H9 (cell line): ENCODE data around the gene EGFR. TPM values are rescaled to one million over a fixed set of nuclear protein-coding genes. Genes with fewer than 3 reads are reported as not detected.

ENCODE experiments used
- DNase-seq: peaks from one replicate; pipeline ENCODE4 v3.0.0-alpha.2; 2017
- H2AFZ ChIP-seq: one replicate; pipeline ENCODE4 v1.6.1; 2013; ENCODE audit warnings: mild to moderate bottlenecking, low read length, control low read depth, moderate library complexity
- H2AK5ac ChIP-seq: 2 replicates; pipeline ENCODE4 v1.6.1; 2013; ENCODE audit warnings: low read length, control low read depth, mixed read lengths; ENCODE audit not compliant: insufficient read length
- H2BK120ac ChIP-seq: one replicate; pipeline ENCODE4 v1.6.1; 2013; ENCODE audit warnings: low read depth, mild to moderate bottlenecking, low read length, control low read depth, inconsistent platforms; ENCODE audit not compliant: poor library complexity, severe bottlenecking
- H2BK12ac ChIP-seq: 2 replicates; pipeline ENCODE4 v1.6.1; 2013; ENCODE audit warnings: low read length, control low read depth, mixed read lengths, low read depth; ENCODE audit not compliant: insufficient read length
- H2BK15ac ChIP-seq: 2 replicates; pipeline ENCODE4 v1.6.1; 2013; ENCODE audit warnings: low read depth, low read length, control low read depth
- H2BK20ac ChIP-seq: one replicate; pipeline ENCODE4 v1.6.1; 2013; ENCODE audit warnings: low read depth, mild to moderate bottlenecking, low read length, control low read depth, inconsistent platforms; ENCODE audit not compliant: poor library complexity, severe bottlenecking
- H2BK5ac ChIP-seq: 2 replicates; pipeline ENCODE4 v1.6.1; 2013; ENCODE audit warnings: low read length, control low read depth, mixed read lengths; ENCODE audit not compliant: insufficient read length
- H3K14ac ChIP-seq: 2 replicates; pipeline ENCODE4 v1.6.1; 2013; ENCODE audit warnings: low read length, control low read depth; ENCODE audit not compliant: insufficient read depth
- H3K18ac ChIP-seq: 2 replicates; pipeline ENCODE4 v1.6.1; 2013; ENCODE audit warnings: low read depth, mild to moderate bottlenecking, mixed read lengths, low read length, control low read depth; ENCODE audit not compliant: insufficient read length
- H3K23ac ChIP-seq: 2 replicates; pipeline ENCODE4 v1.6.1; 2013; ENCODE audit warnings: low read length, control low read depth, mixed read lengths, low read depth; ENCODE audit not compliant: insufficient read length
- H3K23me2 ChIP-seq: 2 replicates; pipeline ENCODE4 v1.6.1; 2013; ENCODE audit warnings: low read depth, mild to moderate bottlenecking, mixed read lengths, low read length, control low read depth; ENCODE audit not compliant: insufficient read length, poor library complexity, severe bottlenecking
- H3K27ac ChIP-seq: 2 replicates; pipeline ENCODE4 v1.5.1; 2013; ENCODE audit warnings: low read length, control low read depth, mixed read lengths, low read depth; ENCODE audit not compliant: insufficient read length
- H3K27me3 ChIP-seq: 2 replicates; pipeline ENCODE4 v1.6.1; 2013; ENCODE audit warnings: low read length, control low read depth, inconsistent platforms; ENCODE audit not compliant: insufficient read depth
- H3K4ac ChIP-seq: 2 replicates; pipeline ENCODE4 v1.6.1; 2013; ENCODE audit warnings: low read depth, mild to moderate bottlenecking, control low read depth, inconsistent platforms, low read length, moderate library complexity
- H3K4me1 ChIP-seq: 2 replicates; pipeline ENCODE4 v1.6.1; 2013; ENCODE audit warnings: low read length, control low read depth, inconsistent platforms; ENCODE audit not compliant: insufficient read depth
- H3K4me2 ChIP-seq: 2 replicates; pipeline ENCODE4 v1.6.1; 2013; ENCODE audit warnings: low read length, control low read depth, mixed read lengths; ENCODE audit not compliant: insufficient read length, insufficient read depth
- H3K56ac ChIP-seq: 2 replicates; pipeline ENCODE4 v1.6.1; 2013; ENCODE audit warnings: low read depth, mild to moderate bottlenecking, mixed read lengths, low read length, control low read depth; ENCODE audit not compliant: insufficient read length
- H3K79me1 ChIP-seq: 2 replicates; pipeline ENCODE4 v1.6.1; 2013; ENCODE audit warnings: low read depth, mild to moderate bottlenecking, moderate library complexity, low read length, control low read depth, inconsistent platforms; ENCODE audit not compliant: insufficient read depth, poor library complexity, severe bottlenecking
- H3K79me2 ChIP-seq: 2 replicates; pipeline ENCODE4 v1.6.1; 2013; ENCODE audit warnings: low read length, control low read depth, inconsistent platforms; ENCODE audit not compliant: insufficient read depth
- H3K9ac ChIP-seq: 2 replicates; pipeline ENCODE4 v1.6.1; 2013; ENCODE audit warnings: low read length, control low read depth, mixed read lengths; ENCODE audit not compliant: insufficient read length; ENCODE audit errors: extremely low read depth
- H3K9me3 ChIP-seq: one replicate; pipeline ENCODE4 v1.6.1; 2013; ENCODE audit warnings: low read depth, low read length, inconsistent platforms; ENCODE audit not compliant: control insufficient read depth
- H3T11ph ChIP-seq: one replicate; pipeline ENCODE4 v1.6.1; 2013; ENCODE audit warnings: mild to moderate bottlenecking, low read length, control low read depth, inconsistent platforms
- H4K20me1 ChIP-seq: one replicate; pipeline ENCODE4 v1.6.1; 2013; ENCODE audit not compliant: control insufficient read depth, insufficient read length, insufficient read depth
- H4K5ac ChIP-seq: 2 replicates; pipeline ENCODE4 v1.6.1; 2013; ENCODE audit warnings: low read depth, mild to moderate bottlenecking, mixed read lengths, low read length, control low read depth; ENCODE audit not compliant: insufficient read length
- H4K8ac ChIP-seq: replicated peaks from 2 replicates; pipeline ENCODE4 v1.6.1; 2013; ENCODE audit warnings: low read length, control low read depth, mixed read lengths, low read depth; ENCODE audit not compliant: insufficient read length
- H4K91ac ChIP-seq: 2 replicates; pipeline ENCODE4 v1.6.1; 2013; ENCODE audit warnings: low read depth, mild to moderate bottlenecking, moderate library complexity, mixed read lengths, low read length, control low read depth; ENCODE audit not compliant: insufficient read length
- H3K27ac Mint-ChIP-seq, 3 experiments: 2 replicates in 2 of 3; 3 replicates in 1 of 3; pipeline ENCODE4 v1.8.0; 2020 to 2021; ENCODE audit warnings: mixed read lengths in 3 of 3, mild to moderate bottlenecking in 1 of 3, moderate library complexity in 1 of 3
- H3K27me3 Mint-ChIP-seq: 2 replicates; pipeline ENCODE4 v1.8.0; 2021; ENCODE audit warnings: low read depth, mild to moderate bottlenecking, moderate library complexity, mixed read lengths
- H3K36me3 Mint-ChIP-seq, 3 experiments: 2 replicates in 2 of 3; 3 replicates in 1 of 3; pipeline ENCODE4 v1.8.0; 2020 to 2021; ENCODE audit warnings: low read depth in 3 of 3, mixed read lengths in 3 of 3; ENCODE audit not compliant: insufficient read depth in 1 of 3
- H3K4me1 Mint-ChIP-seq, 2 experiments: 2 replicates each; pipeline ENCODE4 v1.8.0; 2020; ENCODE audit warnings: mixed read lengths in 2 of 2
- H3K4me3 Mint-ChIP-seq, 2 experiments: 2 replicates in 1 of 2; 3 replicates in 1 of 2; pipeline ENCODE4 v1.8.0; 2020 to 2021; ENCODE audit warnings: mild to moderate bottlenecking in 2 of 2, mixed read lengths in 2 of 2, moderate library complexity in 1 of 2
- H3K9me3 Mint-ChIP-seq, 2 experiments: 2 replicates in 1 of 2; 3 replicates in 1 of 2; pipeline ENCODE4 v1.8.0; 2020; ENCODE audit warnings: mild to moderate bottlenecking in 2 of 2, mixed read lengths in 2 of 2, moderate library complexity in 1 of 2
- WGBS: extraction: QIAGEN DNeasy Blood & Tissue Kit; methylation state at CpG from one replicate; pipeline ENCODE4 v1.1.7; 2013; ENCODE audit warnings: missing lambda C conversion rate, low lambda C conversion rate, mixed read lengths; ENCODE audit not compliant: insufficient read length; ENCODE audit errors: extremely low coverage; 5-methylcytosine and 5-hydroxymethylcytosine counted together
- total RNA-seq: library from RNA; stranded (reverse); gene quantifications from 2 replicates; pipeline ENCODE4 v1.2.1, GENCODE V29; 2021
- TF ChIP-seq, protein P1 (sequence below): fragments of 200-600 bp; sonication (generic); conservative IDR thresholded peaks from 3 replicates; pipeline ENCODE4 v1.8.0; 2021; ENCODE audit warnings: antibody characterized with exemption, mild to moderate bottlenecking

EGFR gene
- total RNA-seq, 1 experiment from 2014 or later: 3.3 TPM

- no peak overlapping the region for H3K4me3 Mint-ChIP-seq
- Histone ChIP-seq H4K91ac (no peak overlapping the region), H2BK15ac (no peak overlapping the region), H2AK5ac (no peak overlapping the region), H3K4me1 (no peaks in the 10 kb centered on the region; the same call in 1 of the 2 replicates), H4K5ac (no peak overlapping the region), H2BK12ac (no peak overlapping the region), H2BK5ac (no peak overlapping the region), H2BK20ac (no peak overlapping the region), H3K9ac (no peak overlapping the region), H3K14ac (no peak overlapping the region), H3K27me3 (no peaks in the 10 kb centered on the region; the same call in 1 of the 2 replicates), H2AFZ (no peak overlapping the region), H3K4ac (no peak overlapping the region), H3K18ac (no peak overlapping the region), H3T11ph (no peak overlapping the region), H4K20me1 (no peaks in the 10 kb centered on the region), H3K4me2 (no peak overlapping the region), H3K23ac (no peak overlapping the region), H3K27ac (no peak overlapping the region), H4K8ac (no peak overlapping the region), H3K56ac (no peak overlapping the region), H3K9me3 (no peaks in the 10 kb centered on the region), H3K79me1 (no peaks in the 10 kb centered on the region), H2BK120ac (no peak overlapping the region), H3K79me2 (no peaks in the 10 kb centered on the region), H3K23me2 (no peaks in the 10 kb centered on the region)
- peaks cover 11% of the 10 kb centered on the region in 2 experiments for H3K4me1 Mint-ChIP-seq
- DNase-seq: no peak
- H3K36me3 Mint-ChIP-seq: no peaks in the 10 kb centered on the region
- no peaks in the 10 kb centered on the region for H3K9me3 Mint-ChIP-seq
- no CpG with 5 or more reads among the region's 10 CpGs for WGBS
- peaks cover 2% of the 10 kb centered on the region; the same call in 1 of the 2 replicates for H3K27me3 Mint-ChIP-seq
- TF ChIP-seq, protein P1, sequence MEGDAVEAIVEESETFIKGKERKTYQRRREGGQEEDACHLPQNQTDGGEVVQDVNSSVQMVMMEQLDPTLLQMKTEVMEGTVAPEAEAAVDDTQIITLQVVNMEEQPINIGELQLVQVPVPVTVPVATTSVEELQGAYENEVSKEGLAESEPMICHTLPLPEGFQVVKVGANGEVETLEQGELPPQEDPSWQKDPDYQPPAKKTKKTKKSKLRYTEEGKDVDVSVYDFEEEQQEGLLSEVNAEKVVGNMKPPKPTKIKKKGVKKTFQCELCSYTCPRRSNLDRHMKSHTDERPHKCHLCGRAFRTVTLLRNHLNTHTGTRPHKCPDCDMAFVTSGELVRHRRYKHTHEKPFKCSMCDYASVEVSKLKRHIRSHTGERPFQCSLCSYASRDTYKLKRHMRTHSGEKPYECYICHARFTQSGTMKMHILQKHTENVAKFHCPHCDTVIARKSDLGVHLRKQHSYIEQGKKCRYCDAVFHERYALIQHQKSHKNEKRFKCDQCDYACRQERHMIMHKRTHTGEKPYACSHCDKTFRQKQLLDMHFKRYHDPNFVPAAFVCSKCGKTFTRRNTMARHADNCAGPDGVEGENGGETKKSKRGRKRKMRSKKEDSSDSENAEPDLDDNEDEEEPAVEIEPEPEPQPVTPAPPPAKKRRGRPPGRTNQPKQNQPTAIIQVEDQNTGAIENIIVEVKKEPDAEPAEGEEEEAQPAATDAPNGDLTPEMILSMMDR: no peak
- no peak overlapping the region; a peak in 1 of 7 replicates for H3K27ac Mint-ChIP-seq
Observed at GRCh38 chr7:55154096-55154495, 135.3 kb downstream of the EGFR start.
